DND-41 (cell line): ENCODE measurements around the gene THUMPD2.

Experiments
- EZH2 ChIP-seq: IDR thresholded peaks from 3 replicates; pipeline ENCODE4 v1.6.1; 2012; ENCODE audit warnings: borderline replicate concordance, low read depth, mild to moderate bottlenecking, moderate library complexity, low read length, inconsistent platforms; ENCODE audit not compliant: severe bottlenecking
- TF ChIP-seq, protein P1 (sequence below): IDR thresholded peaks from 2 replicates; pipeline ENCODE4 v1.5.1; 2012; ENCODE audit warnings: borderline replicate concordance, low read length, moderate library complexity, mild to moderate bottlenecking; ENCODE audit not compliant: poor library complexity, severe bottlenecking; ENCODE audit errors: extremely low read depth

DNA sequence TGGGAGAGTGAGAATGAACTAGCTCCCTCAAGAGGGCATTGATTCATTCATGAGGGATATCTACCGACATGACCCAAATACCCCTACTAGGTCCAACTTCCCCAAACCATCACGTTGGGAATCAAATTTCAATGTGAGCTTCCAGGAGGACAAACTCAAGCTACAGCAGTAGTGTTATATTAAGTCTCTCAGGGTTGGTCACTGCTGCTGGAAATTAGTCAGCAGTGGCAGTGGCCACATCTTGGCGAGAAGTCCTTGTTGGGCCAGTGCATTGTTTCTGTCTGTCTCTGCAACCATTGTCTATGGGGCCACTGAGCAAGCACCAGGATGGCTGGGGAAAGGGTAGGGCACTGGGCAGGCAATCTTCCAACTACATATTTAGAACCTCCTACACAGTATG lies 47.5 kb downstream of the THUMPD2 start:
- TF ChIP-seq, protein P1, sequence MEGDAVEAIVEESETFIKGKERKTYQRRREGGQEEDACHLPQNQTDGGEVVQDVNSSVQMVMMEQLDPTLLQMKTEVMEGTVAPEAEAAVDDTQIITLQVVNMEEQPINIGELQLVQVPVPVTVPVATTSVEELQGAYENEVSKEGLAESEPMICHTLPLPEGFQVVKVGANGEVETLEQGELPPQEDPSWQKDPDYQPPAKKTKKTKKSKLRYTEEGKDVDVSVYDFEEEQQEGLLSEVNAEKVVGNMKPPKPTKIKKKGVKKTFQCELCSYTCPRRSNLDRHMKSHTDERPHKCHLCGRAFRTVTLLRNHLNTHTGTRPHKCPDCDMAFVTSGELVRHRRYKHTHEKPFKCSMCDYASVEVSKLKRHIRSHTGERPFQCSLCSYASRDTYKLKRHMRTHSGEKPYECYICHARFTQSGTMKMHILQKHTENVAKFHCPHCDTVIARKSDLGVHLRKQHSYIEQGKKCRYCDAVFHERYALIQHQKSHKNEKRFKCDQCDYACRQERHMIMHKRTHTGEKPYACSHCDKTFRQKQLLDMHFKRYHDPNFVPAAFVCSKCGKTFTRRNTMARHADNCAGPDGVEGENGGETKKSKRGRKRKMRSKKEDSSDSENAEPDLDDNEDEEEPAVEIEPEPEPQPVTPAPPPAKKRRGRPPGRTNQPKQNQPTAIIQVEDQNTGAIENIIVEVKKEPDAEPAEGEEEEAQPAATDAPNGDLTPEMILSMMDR, result no peak
- no peak for TF ChIP-seq EZH2
